Measurements from ENCODE around the gene ARHGAP24.
A peak's percentile ranks its signal among the peaks of the same experiment; 100 is the strongest.
"Not testable (repeated sequence)": the region's sequence is repeated elsewhere in the genome, so short reads cannot be mapped to it uniquely, and the experiment has no call there.

Gene ARHGAP24

GRCh38 chr4:85951099-85951498 lies 476.1 kb downstream of the ARHGAP24 start:
- FAIRE-seq (no peak), DNase-seq (ENCODE audit: low spot score) (no peak)

GRCh38 chr4:85952528-85952927 lies 477.6 kb downstream of the ARHGAP24 start:
- DNase-seq (ENCODE audit: low spot score) (no peak), FAIRE-seq (no peak)

GRCh38 chr4:85952972-85953650 lies 478.2 kb downstream of the ARHGAP24 start:
- DNase-seq (ENCODE audit: low spot score) = no peak
- FAIRE-seq = no peak

- DNase-seq (ENCODE audit: low spot score) (no peak), FAIRE-seq (no peak)
Observed at GRCh38 chr4:85953651-85954018, 478.7 kb downstream of the ARHGAP24 start.

- DNase-seq (ENCODE audit: low spot score) (no peak), FAIRE-seq (no peak)
Observed at GRCh38 chr4:85955620-85956292, 480.8 kb downstream of the ARHGAP24 start.

- FAIRE-seq (no peak), DNase-seq (ENCODE audit: low spot score) (no peak)
Observed at GRCh38 chr4:85956293-85956945, 481.5 kb downstream of the ARHGAP24 start.

GRCh38 chr4:85961887-85962286 lies 486.9 kb downstream of the ARHGAP24 start:
- FAIRE-seq (no peak), DNase-seq (ENCODE audit: low spot score) (no peak)

- FAIRE-seq = no peak
- no peak for DNase-seq (ENCODE audit: low spot score)
Observed at GRCh38 chr4:85963231-85963630, 488.3 kb downstream of the ARHGAP24 start.

GRCh38 chr4:85964298-85964697 lies 489.3 kb downstream of the ARHGAP24 start:
- FAIRE-seq (no peak), DNase-seq (ENCODE audit: low spot score) (no peak)

- DNase-seq (ENCODE audit: low spot score); FAIRE-seq: not testable (repeated sequence)
Observed at GRCh38 chr4:85965017-85965416, 490.1 kb downstream of the ARHGAP24 start.

- no peak for FAIRE-seq
- no peak for DNase-seq (ENCODE audit: low spot score)
Observed at GRCh38 chr4:85965529-85965928, 490.6 kb downstream of the ARHGAP24 start.

GRCh38 chr4:85966373-85966772 lies 491.4 kb downstream of the ARHGAP24 start:
- DNase-seq (ENCODE audit: low spot score) = no peak
- no peak for FAIRE-seq

- DNase-seq (ENCODE audit: low spot score) (no peak), FAIRE-seq (no peak)
Observed at GRCh38 chr4:85967872-85968271, 492.9 kb downstream of the ARHGAP24 start.

- FAIRE-seq (no peak), DNase-seq (ENCODE audit: low spot score) (peak; percentile 38)
Observed at GRCh38 chr4:85968945-85969819, 494.2 kb downstream of the ARHGAP24 start.

- FAIRE-seq = no peak
- DNase-seq (ENCODE audit: low spot score) = no peak
Observed at GRCh38 chr4:85970535-85970934, 495.6 kb downstream of the ARHGAP24 start.

- FAIRE-seq = no peak
- DNase-seq (ENCODE audit: low spot score) = no peak
Observed at GRCh38 chr4:85979276-85979675, 504.3 kb downstream of the ARHGAP24 start.

- no peak for FAIRE-seq
- no peak for DNase-seq (ENCODE audit: low spot score)
Observed at GRCh38 chr4:85986266-85986665, 511.3 kb downstream of the ARHGAP24 start.

GRCh38 chr4:85993641-85994040 lies 518.7 kb downstream of the ARHGAP24 start:
- FAIRE-seq (no peak), DNase-seq (ENCODE audit: low spot score) (no peak)

- DNase-seq (ENCODE audit: low spot score) = no peak
- no peak for FAIRE-seq
Observed at GRCh38 chr4:85994576-85994975, 519.6 kb downstream of the ARHGAP24 start.

GRCh38 chr4:85995361-85995760 lies 520.4 kb downstream of the ARHGAP24 start:
- DNase-seq (ENCODE audit: low spot score) = no peak
- FAIRE-seq = no peak

- DNase-seq (ENCODE audit: low spot score) = no peak
- FAIRE-seq = no peak
Observed at GRCh38 chr4:86001591-86001990, 526.6 kb downstream of the ARHGAP24 start.

- FAIRE-seq (no peak), DNase-seq (ENCODE audit: low spot score) (no peak)
Observed at GRCh38 chr4:86004030-86004429, 529.1 kb downstream of the ARHGAP24 start.

Data from urothelium cell line (cell line).